ENCODE results near the gene DOK4. TPM values are rescaled to one million over a fixed set of nuclear protein-coding genes. Genes with fewer than 3 reads are reported as not detected.

Gene DOK4
- total RNA-seq, 1 experiment from 2014 or later, result 6.8 TPM

GRCh38 chr16:57474671-57475661, 11.3 kb downstream of the DOK4 start:
- Histone ChIP-seq H3K9me3 (ENCODE audit: control insufficient read depth, insufficient read depth, low read depth, low read length) (no peaks in the 10 kb centered on the region), H3K27me3 (ENCODE audit: control insufficient read depth, insufficient read depth, low read length) (no peaks in the 10 kb centered on the region), H3K27ac (ENCODE audit: low read length) (no peak overlapping the region), H3K36me3 (ENCODE audit: control insufficient read depth, insufficient read depth, low read length) (no peaks in the 10 kb centered on the region; the same call in 1 of the 2 replicates), H3K4me3 (ENCODE audit: low read depth in 2 of 2, low read length in 2 of 2) (no peak overlapping the region), H3K4me1 (ENCODE audit: control insufficient read depth, insufficient read depth, low read length) (peaks cover 7% of the 10 kb centered on the region)
- no peak for DNase-seq (ENCODE audit: low read depth, low spot score)
- ChIA-PET CTCF (interaction anchor here (0.6 to 0.7 kb wide), 2 partner anchors 20 to 32 kb away, joined by 3 to 8 read pairs; no protein-coding TSS in a partner anchor), POLR2A (interaction anchor here (0.6 kb wide), 1 partner anchor 409 kb away, joined by 7 read pairs; no protein-coding TSS in a partner anchor)
- no peak for ATAC-seq
- BruUV-seq (replicated peaks), result no TSS peak
- TF ChIP-seq REST (IDR thresholded peaks at IDR 0.05; ENCODE audit: insufficient read depth in 1 of 2, low read depth in 2 of 2, low read length in 1 of 2) (no peak), SIN3A (IDR thresholded peaks at IDR 0.05; ENCODE audit: borderline replicate concordance, insufficient read depth, low read depth, low read length) (no peak), CTCF (IDR thresholded peaks at IDR 0.05) (no peak), POLR2AphosphoS5 (IDR thresholded peaks at IDR 0.05; ENCODE audit: low read depth, low read length) (no peak)
- intact Hi-C loops (cut with micrococcal nuclease; ENCODE audit: unreplicated experiment) (no loop called here), in situ Hi-C loops (cut with HindIII; ENCODE audit: low pct_unique_long_range_greater_than_20kb, low sequenced_read_pairs) (no loop called here)

- TF ChIP-seq TCF7L2 (IDR thresholded peaks at IDR 0.05; ENCODE audit: low read depth, low read length) (no peak), SIN3A (IDR thresholded peaks at IDR 0.05; ENCODE audit: borderline replicate concordance, insufficient read depth, low read depth, low read length) (no peak), CTCF (IDR thresholded peaks at IDR 0.05) (no peak), REST (IDR thresholded peaks at IDR 0.05; ENCODE audit: insufficient read depth in 1 of 2, low read depth in 2 of 2, low read length in 1 of 2) (no peak), POLR2AphosphoS5 (IDR thresholded peaks at IDR 0.05; ENCODE audit: low read depth, low read length) (no peak)
- in situ Hi-C loops (cut with HindIII; ENCODE audit: low pct_unique_long_range_greater_than_20kb, low sequenced_read_pairs), result no loop called here
- Histone ChIP-seq H3K9me3 (ENCODE audit: control insufficient read depth, insufficient read depth, low read depth, low read length) (no peaks in the 10 kb centered on the region), H3K27me3 (ENCODE audit: control insufficient read depth, insufficient read depth, low read length) (no peaks in the 10 kb centered on the region), H3K36me3 (ENCODE audit: control insufficient read depth, insufficient read depth, low read length) (no peaks in the 10 kb centered on the region; the same call in none of the 2 replicates), H3K4me1 (ENCODE audit: control insufficient read depth, insufficient read depth, low read length) (peaks cover 7% of the 10 kb centered on the region; the same call in 1 of the 2 replicates), H3K4me3 (ENCODE audit: low read depth in 2 of 2, low read length in 2 of 2) (no peak overlapping the region), H3K27ac (ENCODE audit: low read length) (no peak overlapping the region)
- no TSS peak for BruUV-seq (replicated peaks)
- DNase-seq (ENCODE audit: low read depth, low spot score), result no peak
- intact Hi-C loops (cut with micrococcal nuclease; ENCODE audit: unreplicated experiment), result no loop called here
- ATAC-seq, result no peak
- ChIA-PET POLR2A (interaction anchor here (0.6 kb wide), 1 partner anchor 410 kb away, joined by 7 read pairs; no protein-coding TSS in a partner anchor), CTCF (interaction anchor here (0.6 kb wide), 1 partner anchor 31 kb away, joined by 8 read pairs; no protein-coding TSS in a partner anchor)
These were observed 12.4 kb downstream of the DOK4 start for GRCh38 chr16:57473906-57474305.

Data from Panc1 (cell line).